NT2/D1 (cell line): ENCODE measurements around the gene TDRD7.

Source experiments
- SUZ12 ChIP-seq: IDR thresholded peaks from 2 replicates; pipeline ENCODE4 v1.6.1; 2011; ENCODE audit not compliant: insufficient read length, insufficient read depth; ENCODE audit errors: extremely low read depth
- YY1 ChIP-seq: IDR thresholded peaks from 2 replicates; pipeline ENCODE4 v1.6.1; 2011; ENCODE audit not compliant: insufficient read length, insufficient read depth
- ZNF274 ChIP-seq: IDR thresholded peaks from 2 replicates; pipeline ENCODE4 v1.6.1; 2011; ENCODE audit warnings: mild to moderate bottlenecking, low read depth, low read length

- TF ChIP-seq YY1 = no peak
- no peak for TF ChIP-seq ZNF274
- no peak for TF ChIP-seq SUZ12
These were observed 25.0 kb upstream of the TDRD7 start for GRCh38 chr9:97386733-97387503.
